ENCODE measurements around the gene GPHN. TPM values are rescaled to one million over a fixed set of nuclear protein-coding genes. Genes with fewer than 3 reads are reported as not detected.

The GPHN gene
- total and polyA plus RNA-seq, 2 of the 4 experiments (the other 2 are of a cell fraction) = 8.0 to 8.1 TPM

- TF ChIP-seq BHLHE40 (IDR thresholded peaks at IDR 0.05; ENCODE audit: low read depth, low read length) = no peak
- TF ChIP-seq MAFK (IDR thresholded peaks at IDR 0.05; ENCODE audit: low read depth, low read length) = no peak
- TF ChIP-seq RAD21 (IDR thresholded peaks at IDR 0.05; ENCODE audit: low read length) = no peak
- no peak for TF ChIP-seq MAZ (IDR thresholded peaks at IDR 0.05; ENCODE audit: borderline replicate concordance, low read depth, low read length)
- no peak for TF ChIP-seq CEBPB (IDR thresholded peaks at IDR 0.05; ENCODE audit: low read depth, low read length)
- TF ChIP-seq FOS (IDR thresholded peaks at IDR 0.05; ENCODE audit: low read depth, low read length) = no peak
- TF ChIP-seq RCOR1 (IDR thresholded peaks at IDR 0.05; ENCODE audit: insufficient replicate concordance, low read length) = no peak
- no peak for TF ChIP-seq NFE2L2 (IDR thresholded peaks at IDR 0.05; ENCODE audit: low read depth, low read length)
- TF ChIP-seq CHD1 (IDR thresholded peaks at IDR 0.05; ENCODE audit: low read depth, low read length) = no peak
- TF ChIP-seq CTCF (conservative IDR thresholded peaks at IDR 0.05; ENCODE audit: low read depth, low read length) = no peak
- TF ChIP-seq SMC3 (IDR thresholded peaks at IDR 0.05; ENCODE audit: low read depth, low read length) = no peak
- TF ChIP-seq POLR2A (IDR thresholded peaks at IDR 0.05; ENCODE audit: low read depth, low read length) = no peak
- no peak for TF ChIP-seq ELK1 (IDR thresholded peaks at IDR 0.05; ENCODE audit: borderline replicate concordance, low read depth, low read length)
- TF ChIP-seq MXI1 (IDR thresholded peaks at IDR 0.05; ENCODE audit: borderline replicate concordance, low read depth, low read length) = no peak
- no peak for TF ChIP-seq RFX5 (IDR thresholded peaks at IDR 0.05; ENCODE audit: low read depth, low read length)
- TF ChIP-seq USF2 (IDR thresholded peaks at IDR 0.05; ENCODE audit: low read depth, low read length) = no peak
- H2BK5ac ChIP-seq (ENCODE audit: low read depth, low read length, poor library complexity, severe bottlenecking) = no peak overlapping the region
- no peaks in the 10 kb centered on the region for H3K9me1 ChIP-seq (ENCODE audit: insufficient read depth, low read length)
- H2BK20ac ChIP-seq (ENCODE audit: low read depth, low read length) = no peak overlapping the region
- no peaks in the 10 kb centered on the region for H3K36me3 ChIP-seq (ENCODE audit: control insufficient read depth, insufficient read depth, low read length)
- in situ Hi-C loops (cut with MboI; ENCODE audit: low sequenced_read_pairs) (no loop called here), intact Hi-C loops (cut with micrococcal nuclease) (no loop called here), dilution Hi-C loops (cut with HindIII; ENCODE audit: low sequenced_read_pairs, unreplicated experiment) (no loop called here)
- H2BK120ac ChIP-seq (ENCODE audit: low read depth, low read length) = no peak overlapping the region
- no peak overlapping the region for H3K4me3 ChIP-seq (ENCODE audit: insufficient read depth, low read depth, low read length)
- no peak overlapping the region for H2AFZ ChIP-seq (replicated peaks; ENCODE audit: low read length, poor library complexity)
- no peaks in the 10 kb centered on the region for H3K4me1 ChIP-seq (ENCODE audit: control insufficient read depth, insufficient read depth, low read length)
- H3K14ac ChIP-seq (replicated peaks; ENCODE audit: low read depth, low read length) = no peak overlapping the region
- no peak overlapping the region for H3K9ac ChIP-seq (ENCODE audit: low read depth, low read length)
- no peak overlapping the region for H4K91ac ChIP-seq (ENCODE audit: insufficient read depth, low read depth, low read length)
- ATAC-seq (ENCODE audit: low read depth) (no peak), DNase-seq (no peak)
- no TSS peak for BruUV-seq (replicated peaks)
- H3K9me3 ChIP-seq (ENCODE audit: control insufficient read depth, insufficient read depth, low read length) = no peaks in the 10 kb centered on the region
- no CpG with 5 or more reads among the region's 3 CpGs for WGBS, 2 experiments (ENCODE audit: extremely low coverage in 2 of 2, insufficient read length in 1 of 2)
- H2AK5ac ChIP-seq (ENCODE audit: low read depth, low read length) = no peak overlapping the region
- H4K20me1 ChIP-seq (ENCODE audit: insufficient read depth, low read length) = no peaks in the 10 kb centered on the region
- no peak overlapping the region for H2BK15ac ChIP-seq (ENCODE audit: low read depth, low read length)
- no peak overlapping the region for H3K4ac ChIP-seq (ENCODE audit: low read depth, low read length)
- H3K56ac ChIP-seq (ENCODE audit: extremely low read depth, insufficient read depth, low read length) = no peak overlapping the region
- H4K8ac ChIP-seq (ENCODE audit: low read depth in 2 of 2, low read length in 2 of 2) = no peak overlapping the region
- H3K27me3 ChIP-seq (ENCODE audit: control insufficient read depth, insufficient read depth, low read length) = no peaks in the 10 kb centered on the region
- H3K27ac ChIP-seq (ENCODE audit: insufficient read depth, low read length) = no peak overlapping the region
- H3K4me2 ChIP-seq (ENCODE audit: low read depth, low read length) = no peak overlapping the region
- no peak overlapping the region for H2AK9ac ChIP-seq (replicated peaks; ENCODE audit: low read depth, low read length, poor library complexity)
- H3K18ac ChIP-seq (ENCODE audit: low read depth, low read length) = no peak overlapping the region
- H3K23ac ChIP-seq (ENCODE audit: low read depth, low read length) = no peak overlapping the region
- CTCF ChIA-PET = no interaction called here
- H3K79me1 ChIP-seq (ENCODE audit: low read depth in 1 of 2, low read length in 2 of 2) = no peaks in the 10 kb centered on the region
- POLR2A ChIA-PET (ENCODE audit: unreplicated experiment) = no interaction called here
- no peak overlapping the region for H4K5ac ChIP-seq (ENCODE audit: low read depth, low read length)
These were observed 451.6 kb downstream of the GPHN start for GRCh38 chr14:66959437-66960050.
